ENCODE data around the gene LY9.

The LY9 gene

DNA sequence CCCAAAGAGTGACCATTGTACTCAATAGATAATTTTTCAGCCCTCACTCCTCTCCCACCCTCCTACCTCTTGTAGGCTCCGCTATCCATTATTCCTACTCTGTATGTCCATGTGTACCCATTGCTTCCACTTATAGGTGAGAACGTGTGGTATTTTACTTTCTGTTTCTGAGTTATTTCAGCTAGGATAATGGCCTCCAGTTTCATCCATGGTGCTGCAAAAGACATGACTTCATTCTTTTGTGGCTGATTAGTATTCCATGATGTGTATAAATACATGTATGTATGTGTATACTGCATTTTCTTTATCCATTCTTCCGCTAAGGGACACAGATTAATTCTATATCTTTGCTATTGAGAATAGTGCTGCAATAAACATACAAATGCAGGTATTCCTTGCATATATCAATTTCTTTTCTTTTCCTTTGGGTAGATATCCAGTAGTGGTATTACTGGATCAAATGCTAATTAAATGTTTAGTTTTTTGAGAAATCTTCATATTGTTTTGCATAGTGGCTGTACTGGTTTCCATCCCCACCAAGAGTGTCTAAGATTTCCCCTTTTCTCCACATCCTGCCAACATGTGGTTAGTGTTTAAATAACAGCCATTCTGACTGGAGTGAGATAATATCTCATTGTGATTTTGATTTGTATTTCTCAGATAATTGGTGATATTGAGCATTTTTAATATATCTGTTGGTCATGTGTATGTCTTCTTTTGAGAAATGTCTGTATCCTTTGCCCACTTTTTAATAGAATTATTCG is 4.9 kb downstream of the LY9 start:
- H3K27ac ChIP-seq (ENCODE audit: low read depth, low read length), result no peak overlapping the region

DNA sequence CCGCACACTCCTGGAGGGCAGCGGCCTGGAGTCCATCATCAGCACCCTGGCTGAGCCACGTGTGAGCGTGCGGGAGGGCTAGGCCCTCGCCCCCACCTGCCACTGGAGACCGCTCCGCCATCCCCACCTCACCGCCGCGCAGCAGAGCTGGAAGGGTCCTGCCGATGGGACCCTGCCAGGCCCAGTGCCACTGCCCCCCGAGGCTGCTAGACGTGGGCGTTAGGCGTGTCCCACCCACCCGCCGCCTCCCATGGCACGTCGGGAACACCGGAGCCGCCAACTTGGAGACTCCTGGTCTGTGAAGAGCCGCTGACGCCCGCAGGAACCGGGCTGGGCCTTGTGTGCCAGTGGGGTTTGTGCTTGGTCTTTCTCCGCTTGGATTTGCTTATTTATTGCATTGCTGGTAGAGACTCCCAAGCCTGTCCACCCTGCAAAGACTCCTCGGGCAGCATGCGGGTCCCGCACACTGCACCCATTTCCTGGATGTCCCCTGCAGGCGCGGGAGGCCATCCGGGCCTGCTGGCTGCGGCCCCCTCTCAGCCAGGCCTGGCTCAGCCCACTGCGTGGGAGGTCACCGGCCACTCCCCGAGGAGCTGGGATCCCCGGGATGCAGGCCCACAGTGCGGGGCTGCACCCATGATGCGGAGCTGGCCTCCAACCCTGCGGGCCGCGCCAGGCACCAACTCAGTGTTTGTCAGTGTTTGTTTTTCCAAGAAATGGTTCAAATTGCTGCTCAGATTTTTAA is 6.0 kb downstream of the LY9 start:
- H3K4me1 ChIP-seq (ENCODE audit: control insufficient read depth in 5 of 5, insufficient read depth in 5 of 5, low read length in 5 of 5), result no peaks in the 10 kb centered on the region
- H3K9ac ChIP-seq (ENCODE audit: low read length in 5 of 5), result no peak overlapping the region
- no peak overlapping the region for H3K27ac ChIP-seq (ENCODE audit: low read depth, low read length)
- peaks cover under 1 to 11% (median 7%) of the 10 kb centered on the region in 5 donors for H3K9me3 ChIP-seq (ENCODE audit: control insufficient read depth in 5 of 5, low read length in 5 of 5)
- H3K36me3 ChIP-seq (ENCODE audit: control insufficient read depth in 5 of 5, insufficient read depth in 5 of 5, low read length in 5 of 5), result no peaks in the 10 kb centered on the region
- no peak overlapping the region for H3K4me3 ChIP-seq (ENCODE audit: low read depth in 1 of 5, low read length in 5 of 5)
- H3K27me3 ChIP-seq (ENCODE audit: control insufficient read depth in 5 of 5, insufficient read depth in 4 of 5, low read length in 5 of 5), result no peaks in the 10 kb centered on the region

More for the DNA sequence above, 4.9 kb downstream of the LY9 start:
- Histone ChIP-seq H3K4me1 (ENCODE audit: control insufficient read depth in 5 of 5, insufficient read depth in 5 of 5, low read length in 5 of 5) (no peaks in the 10 kb centered on the region), H3K36me3 (ENCODE audit: control insufficient read depth in 5 of 5, insufficient read depth in 5 of 5, low read length in 5 of 5) (no peaks in the 10 kb centered on the region), H3K27me3 (ENCODE audit: control insufficient read depth in 5 of 5, insufficient read depth in 4 of 5, low read length in 5 of 5) (no peaks in the 10 kb centered on the region), H3K9me3 (ENCODE audit: control insufficient read depth in 5 of 5, low read length in 5 of 5) (peaks cover 0 to under 1% (median 0%) of the 10 kb centered on the region in 5 donors), H3K4me3 (ENCODE audit: low read depth in 1 of 5, low read length in 5 of 5) (no peak overlapping the region), H3K9ac (ENCODE audit: low read length in 5 of 5) (no peak overlapping the region)

DNA sequence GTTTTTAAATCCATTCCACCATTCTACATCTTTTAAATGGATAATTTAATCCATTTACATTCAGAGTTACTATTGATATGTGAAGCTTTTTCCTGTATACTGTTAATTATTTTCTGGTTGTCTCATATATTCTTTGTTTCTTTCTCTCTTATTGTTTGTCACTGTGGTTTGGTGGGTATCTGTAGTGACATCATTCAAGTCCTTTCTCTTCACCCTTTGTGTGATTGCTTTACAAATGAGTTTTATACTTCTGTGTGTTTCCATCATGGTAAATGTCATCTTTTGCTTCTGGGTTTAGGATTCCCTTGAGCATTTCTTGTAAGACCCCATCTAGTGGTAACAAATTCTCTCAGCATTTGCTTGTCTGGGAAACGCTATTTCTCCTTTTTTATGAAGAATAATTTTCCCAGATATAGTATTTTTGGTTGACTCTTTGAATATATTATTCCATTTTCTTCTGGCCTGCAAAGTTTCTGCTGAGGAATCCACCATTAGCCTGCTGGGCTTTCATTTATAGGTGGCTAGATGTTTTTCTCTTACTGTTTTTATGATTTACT is 10.2 kb downstream of the LY9 start:
- no peak overlapping the region for H3K27ac ChIP-seq (ENCODE audit: low read depth, low read length)
- H3K4me1 ChIP-seq (ENCODE audit: control insufficient read depth in 5 of 5, insufficient read depth in 5 of 5, low read length in 5 of 5), result no peaks in the 10 kb centered on the region
- peaks cover 5 to 24% (median 21%) of the 10 kb centered on the region in 5 donors for H3K9me3 ChIP-seq (ENCODE audit: control insufficient read depth in 5 of 5, low read length in 5 of 5)
- H3K4me3 ChIP-seq (ENCODE audit: low read depth in 1 of 5, low read length in 5 of 5), result no peak overlapping the region
- H3K9ac ChIP-seq (ENCODE audit: low read length in 5 of 5), result no peak overlapping the region
- no peaks in the 10 kb centered on the region for H3K27me3 ChIP-seq (ENCODE audit: control insufficient read depth in 5 of 5, insufficient read depth in 4 of 5, low read length in 5 of 5)
- no peaks in the 10 kb centered on the region for H3K36me3 ChIP-seq (ENCODE audit: control insufficient read depth in 5 of 5, insufficient read depth in 5 of 5, low read length in 5 of 5)

DNA sequence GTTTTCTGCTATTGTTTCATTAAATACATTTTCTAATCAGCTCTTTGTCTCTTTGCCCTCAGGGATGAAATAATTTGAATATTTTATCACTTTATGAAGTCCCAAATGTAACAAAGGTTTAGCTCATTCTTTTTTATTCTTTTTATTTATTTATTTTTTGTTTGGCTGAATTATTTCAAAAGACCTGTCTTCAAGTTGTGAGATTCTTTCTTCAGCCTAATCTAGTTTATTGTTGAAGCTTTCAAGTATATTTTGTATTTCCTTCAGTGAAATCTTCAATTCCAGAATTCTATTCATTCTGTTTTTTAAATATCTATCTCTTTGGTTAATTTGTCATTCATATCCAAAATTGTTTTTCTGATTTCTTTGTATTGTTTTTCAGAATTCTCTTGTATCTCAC is 10.8 kb downstream of the LY9 start:
- H3K27ac ChIP-seq (ENCODE audit: low read depth, low read length), result no peak overlapping the region
- H3K4me3 ChIP-seq (ENCODE audit: low read depth in 1 of 5, low read length in 5 of 5), result no peak overlapping the region

DNA sequence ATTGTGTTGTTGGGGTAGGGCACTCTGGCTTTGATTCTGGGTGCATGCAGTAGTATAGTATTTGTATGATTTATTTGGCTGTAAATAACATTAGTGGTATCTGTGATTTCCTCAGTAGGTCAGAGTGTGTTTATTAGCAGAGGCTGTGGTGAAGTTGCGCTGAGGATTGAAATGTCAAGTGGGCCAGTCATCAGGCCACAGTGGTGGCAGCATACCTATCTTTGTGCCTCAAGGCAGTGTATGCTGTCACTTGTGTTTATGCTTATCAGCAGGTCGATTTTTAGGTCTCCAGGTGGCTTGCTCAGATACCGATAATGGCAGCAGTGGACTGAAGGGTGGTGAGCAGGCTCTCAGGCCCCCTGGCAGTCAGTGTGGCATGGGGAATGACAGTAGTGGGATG is 11.3 kb downstream of the LY9 start:
- Histone ChIP-seq H3K27ac (ENCODE audit: low read depth, low read length) (no peak overlapping the region), H3K4me3 (ENCODE audit: low read depth in 1 of 5, low read length in 5 of 5) (peak overlapping the region in 1 of 5 donors; percentile 30), H3K27me3 (ENCODE audit: control insufficient read depth in 5 of 5, insufficient read depth in 4 of 5, low read length in 5 of 5) (no peaks in the 10 kb centered on the region), H3K9me3 (ENCODE audit: control insufficient read depth in 5 of 5, low read length in 5 of 5) (peaks cover 5 to 24% (median 21%) of the 10 kb centered on the region in 5 donors), H3K4me1 (ENCODE audit: control insufficient read depth in 5 of 5, insufficient read depth in 5 of 5, low read length in 5 of 5) (no peaks in the 10 kb centered on the region), H3K9ac (ENCODE audit: low read length in 5 of 5) (no peak overlapping the region), H3K36me3 (ENCODE audit: control insufficient read depth in 5 of 5, insufficient read depth in 5 of 5, low read length in 5 of 5) (no peaks in the 10 kb centered on the region)

More for the DNA sequence above, 10.8 kb downstream of the LY9 start:
- Histone ChIP-seq H3K9me3 (ENCODE audit: control insufficient read depth in 5 of 5, low read length in 5 of 5) (peaks cover 5 to 24% (median 21%) of the 10 kb centered on the region in 5 donors), H3K9ac (ENCODE audit: low read length in 5 of 5) (no peak overlapping the region), H3K36me3 (ENCODE audit: control insufficient read depth in 5 of 5, insufficient read depth in 5 of 5, low read length in 5 of 5) (no peaks in the 10 kb centered on the region), H3K4me1 (ENCODE audit: control insufficient read depth in 5 of 5, insufficient read depth in 5 of 5, low read length in 5 of 5) (no peaks in the 10 kb centered on the region), H3K27me3 (ENCODE audit: control insufficient read depth in 5 of 5, insufficient read depth in 4 of 5, low read length in 5 of 5) (no peaks in the 10 kb centered on the region)

DNA sequence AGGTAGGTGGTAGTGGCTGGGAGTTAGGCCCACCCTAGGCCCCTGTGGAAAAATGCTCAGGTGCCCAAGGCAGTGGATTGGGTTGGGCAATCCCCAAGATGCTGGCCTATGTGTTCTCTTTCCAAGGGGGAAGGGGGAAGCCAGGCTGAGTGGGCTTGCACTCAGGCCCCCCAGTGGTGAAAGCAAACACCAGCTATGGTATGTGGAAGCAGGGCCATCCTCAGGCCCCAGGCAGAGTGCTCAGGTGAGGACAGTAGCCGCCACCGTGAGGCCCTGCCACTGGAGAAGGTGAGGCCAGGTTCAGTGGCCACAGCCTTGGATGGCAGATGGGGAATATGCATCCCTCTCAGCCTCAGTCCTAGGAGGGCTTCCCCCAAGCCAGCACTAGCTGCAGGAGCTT is 11.8 kb downstream of the LY9 start:
- H3K4me3 ChIP-seq (ENCODE audit: low read depth in 1 of 5, low read length in 5 of 5), result peak overlapping the region in 1 of 5 donors; percentile 30
- H3K27ac ChIP-seq (ENCODE audit: low read depth, low read length), result no peak overlapping the region
- no peaks in the 10 kb centered on the region for H3K4me1 ChIP-seq (ENCODE audit: control insufficient read depth in 5 of 5, insufficient read depth in 5 of 5, low read length in 5 of 5)
- H3K27me3 ChIP-seq (ENCODE audit: control insufficient read depth in 5 of 5, insufficient read depth in 4 of 5, low read length in 5 of 5), result no peaks in the 10 kb centered on the region
- peaks cover 5 to 24% (median 21%) of the 10 kb centered on the region in 5 donors for H3K9me3 ChIP-seq (ENCODE audit: control insufficient read depth in 5 of 5, low read length in 5 of 5)
- no peaks in the 10 kb centered on the region for H3K36me3 ChIP-seq (ENCODE audit: control insufficient read depth in 5 of 5, insufficient read depth in 5 of 5, low read length in 5 of 5)
- H3K9ac ChIP-seq (ENCODE audit: low read length in 5 of 5), result no peak overlapping the region

DNA sequence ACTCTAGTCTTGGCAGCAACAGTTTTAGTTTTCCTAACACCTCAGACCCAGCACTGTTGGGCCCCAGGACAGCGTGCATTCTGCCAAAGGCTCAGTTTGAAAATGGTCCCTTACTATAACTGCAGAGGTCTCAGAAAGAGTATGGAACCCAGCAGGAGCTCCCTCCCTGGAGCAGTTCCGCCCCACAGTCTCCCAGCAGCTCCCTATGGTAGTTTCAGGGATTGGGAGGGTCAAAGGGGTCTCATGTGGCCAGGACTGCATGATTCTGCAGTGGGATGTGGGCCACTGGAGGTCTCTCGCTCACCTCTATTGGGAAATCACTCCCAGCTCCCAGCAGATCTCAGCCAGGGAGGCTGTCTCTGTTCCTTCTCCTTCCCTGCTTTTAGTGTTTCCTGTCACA is 12.3 kb downstream of the LY9 start:
- Histone ChIP-seq H3K4me1 (ENCODE audit: control insufficient read depth in 5 of 5, insufficient read depth in 5 of 5, low read length in 5 of 5) (no peaks in the 10 kb centered on the region), H3K27me3 (ENCODE audit: control insufficient read depth in 5 of 5, insufficient read depth in 4 of 5, low read length in 5 of 5) (no peaks in the 10 kb centered on the region), H3K4me3 (ENCODE audit: low read depth in 1 of 5, low read length in 5 of 5) (peak overlapping the region in 1 of 5 donors; percentile 30), H3K9me3 (ENCODE audit: control insufficient read depth in 5 of 5, low read length in 5 of 5) (peaks cover 5 to 24% (median 21%) of the 10 kb centered on the region in 5 donors), H3K36me3 (ENCODE audit: control insufficient read depth in 5 of 5, insufficient read depth in 5 of 5, low read length in 5 of 5) (no peaks in the 10 kb centered on the region), H3K27ac (ENCODE audit: low read depth, low read length) (no peak overlapping the region), H3K9ac (ENCODE audit: low read length in 5 of 5) (no peak overlapping the region)

DNA sequence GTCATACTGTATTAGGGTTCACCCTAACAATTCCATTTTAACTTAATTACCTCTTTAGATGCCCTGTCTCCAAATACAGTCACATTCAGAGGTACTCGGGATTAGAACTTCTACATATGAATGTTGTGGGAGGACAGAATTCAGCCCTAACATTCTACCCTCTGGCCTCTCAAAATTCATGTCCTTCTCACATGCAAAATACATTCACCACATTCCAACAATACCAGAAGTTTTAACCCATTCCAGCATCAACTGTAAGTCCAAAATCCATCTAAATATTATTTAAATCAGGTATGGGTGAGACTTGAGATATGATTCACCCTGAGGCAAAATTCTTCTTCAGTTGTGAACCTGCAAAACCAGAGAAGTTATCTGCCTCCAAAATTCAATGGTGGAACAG is 14.5 kb downstream of the LY9 start:
- no peaks in the 10 kb centered on the region for H3K36me3 ChIP-seq (ENCODE audit: control insufficient read depth in 5 of 5, insufficient read depth in 5 of 5, low read length in 5 of 5)
- H3K4me1 ChIP-seq (ENCODE audit: control insufficient read depth in 5 of 5, insufficient read depth in 5 of 5, low read length in 5 of 5), result no peaks in the 10 kb centered on the region
- H3K9me3 ChIP-seq (ENCODE audit: control insufficient read depth in 5 of 5, low read length in 5 of 5), result peaks cover 5 to 24% (median 21%) of the 10 kb centered on the region in 5 donors
- no peak overlapping the region for H3K4me3 ChIP-seq (ENCODE audit: low read depth in 1 of 5, low read length in 5 of 5)
- H3K27ac ChIP-seq (ENCODE audit: low read depth, low read length), result no peak overlapping the region
- peaks cover 0 to 9% (median 0%) of the 10 kb centered on the region in 5 donors for H3K27me3 ChIP-seq (ENCODE audit: control insufficient read depth in 5 of 5, insufficient read depth in 4 of 5, low read length in 5 of 5)
- H3K9ac ChIP-seq (ENCODE audit: low read length in 5 of 5), result no peak overlapping the region

DNA sequence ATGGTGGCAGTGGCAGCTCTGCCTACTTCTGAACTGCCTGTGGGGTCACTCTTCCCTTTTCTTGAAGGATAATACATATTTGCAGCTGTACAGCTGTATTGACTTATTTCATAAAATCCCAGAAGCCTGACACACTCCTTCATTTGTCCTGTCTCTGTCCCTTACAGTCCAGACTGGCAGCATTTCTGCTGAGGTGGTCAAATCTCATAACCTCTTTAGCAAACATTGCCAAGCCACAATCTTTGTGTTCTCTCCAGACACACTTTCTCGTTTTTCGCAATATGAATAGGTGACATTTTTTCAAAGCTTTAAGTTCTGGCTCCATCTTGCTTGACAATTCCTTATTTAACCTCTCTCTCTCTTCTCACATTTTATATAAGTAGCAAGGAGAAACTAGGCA is 15.2 kb downstream of the LY9 start:
- no peak overlapping the region for H3K27ac ChIP-seq (ENCODE audit: low read depth, low read length)
- H3K36me3 ChIP-seq (ENCODE audit: control insufficient read depth in 5 of 5, insufficient read depth in 5 of 5, low read length in 5 of 5), result no peaks in the 10 kb centered on the region
- H3K4me1 ChIP-seq (ENCODE audit: control insufficient read depth in 5 of 5, insufficient read depth in 5 of 5, low read length in 5 of 5), result no peaks in the 10 kb centered on the region
- no peak overlapping the region for H3K9ac ChIP-seq (ENCODE audit: low read length in 5 of 5)
- H3K4me3 ChIP-seq (ENCODE audit: low read depth in 1 of 5, low read length in 5 of 5), result no peak overlapping the region
- H3K9me3 ChIP-seq (ENCODE audit: control insufficient read depth in 5 of 5, low read length in 5 of 5), result peaks cover 5 to 20% (median 19%) of the 10 kb centered on the region in 5 donors
- peaks cover 0 to 9% (median 0%) of the 10 kb centered on the region in 5 donors for H3K27me3 ChIP-seq (ENCODE audit: control insufficient read depth in 5 of 5, insufficient read depth in 4 of 5, low read length in 5 of 5)

DNA sequence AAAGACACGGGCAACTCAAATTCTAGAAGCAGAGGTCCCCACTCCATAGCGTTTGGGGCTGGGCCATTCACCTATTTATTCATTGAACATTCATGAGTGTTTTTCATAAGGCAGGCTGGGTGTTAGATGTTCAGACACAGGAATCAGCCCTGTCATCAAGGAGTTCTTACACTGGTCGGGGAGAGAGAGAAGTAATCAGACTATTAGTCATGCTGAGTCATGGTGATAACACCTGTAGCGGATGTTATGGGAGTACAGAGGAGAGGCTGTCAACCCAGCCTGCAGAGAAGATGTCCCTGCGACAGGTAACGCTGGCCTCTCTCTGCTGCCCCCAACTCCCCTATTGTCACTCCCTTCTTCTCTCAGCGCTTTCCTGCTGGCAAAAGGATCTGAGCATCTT is 17.2 kb downstream of the LY9 start:
- H3K27me3 ChIP-seq (ENCODE audit: control insufficient read depth in 5 of 5, insufficient read depth in 4 of 5, low read length in 5 of 5), result peaks cover 0 to 9% (median 0%) of the 10 kb centered on the region in 5 donors
- peaks cover 0 to 2% (median 1%) of the 10 kb centered on the region in 5 donors for H3K9me3 ChIP-seq (ENCODE audit: control insufficient read depth in 5 of 5, low read length in 5 of 5)
- no peak overlapping the region for H3K9ac ChIP-seq (ENCODE audit: low read length in 5 of 5)
- H3K36me3 ChIP-seq (ENCODE audit: control insufficient read depth in 5 of 5, insufficient read depth in 5 of 5, low read length in 5 of 5), result no peaks in the 10 kb centered on the region
- no peak overlapping the region for H3K27ac ChIP-seq (ENCODE audit: low read depth, low read length)
- H3K4me3 ChIP-seq (ENCODE audit: low read depth in 1 of 5, low read length in 5 of 5), result no peak overlapping the region
- H3K4me1 ChIP-seq (ENCODE audit: control insufficient read depth in 5 of 5, insufficient read depth in 5 of 5, low read length in 5 of 5), result no peaks in the 10 kb centered on the region
